ENCODE measurements around the gene TMIE.

TMIE gene

DNA sequence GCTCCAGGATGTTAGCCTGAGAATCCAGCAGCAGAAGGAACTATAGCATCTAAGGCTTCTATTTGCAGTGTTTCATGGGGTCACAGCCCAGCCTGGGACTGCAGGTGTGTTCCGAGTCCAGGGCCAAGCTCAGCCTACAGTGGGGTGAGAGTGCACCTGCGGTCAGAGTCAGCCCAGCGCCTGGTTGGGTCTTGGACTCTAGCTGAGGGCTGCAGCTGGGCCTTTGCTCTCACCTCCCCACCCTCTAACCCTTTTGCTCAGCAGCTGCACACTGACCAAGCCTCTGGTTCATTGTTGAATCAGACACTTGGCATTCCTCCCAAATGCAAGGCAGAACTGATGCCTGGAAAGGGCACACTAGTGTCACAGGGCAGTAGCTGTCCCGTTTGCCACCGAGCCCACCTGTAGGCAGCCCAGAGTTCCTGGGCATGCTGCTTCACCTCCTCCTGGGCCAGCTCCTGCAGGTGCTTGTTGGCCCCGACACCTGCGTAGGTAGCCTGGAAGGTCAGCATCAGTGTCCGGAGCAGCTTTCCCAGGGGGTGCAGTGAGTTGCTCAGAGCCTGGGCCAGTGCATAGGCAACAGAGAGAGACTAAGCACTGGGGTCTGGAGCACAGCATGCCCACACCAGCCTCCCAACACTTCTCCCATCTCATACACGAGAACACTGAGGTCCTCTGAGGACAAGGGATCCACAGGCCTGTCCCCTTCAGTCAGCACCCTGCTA lies 25.2 kb upstream of the TMIE start:
- TF ChIP-seq, protein P1, sequence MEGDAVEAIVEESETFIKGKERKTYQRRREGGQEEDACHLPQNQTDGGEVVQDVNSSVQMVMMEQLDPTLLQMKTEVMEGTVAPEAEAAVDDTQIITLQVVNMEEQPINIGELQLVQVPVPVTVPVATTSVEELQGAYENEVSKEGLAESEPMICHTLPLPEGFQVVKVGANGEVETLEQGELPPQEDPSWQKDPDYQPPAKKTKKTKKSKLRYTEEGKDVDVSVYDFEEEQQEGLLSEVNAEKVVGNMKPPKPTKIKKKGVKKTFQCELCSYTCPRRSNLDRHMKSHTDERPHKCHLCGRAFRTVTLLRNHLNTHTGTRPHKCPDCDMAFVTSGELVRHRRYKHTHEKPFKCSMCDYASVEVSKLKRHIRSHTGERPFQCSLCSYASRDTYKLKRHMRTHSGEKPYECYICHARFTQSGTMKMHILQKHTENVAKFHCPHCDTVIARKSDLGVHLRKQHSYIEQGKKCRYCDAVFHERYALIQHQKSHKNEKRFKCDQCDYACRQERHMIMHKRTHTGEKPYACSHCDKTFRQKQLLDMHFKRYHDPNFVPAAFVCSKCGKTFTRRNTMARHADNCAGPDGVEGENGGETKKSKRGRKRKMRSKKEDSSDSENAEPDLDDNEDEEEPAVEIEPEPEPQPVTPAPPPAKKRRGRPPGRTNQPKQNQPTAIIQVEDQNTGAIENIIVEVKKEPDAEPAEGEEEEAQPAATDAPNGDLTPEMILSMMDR (IDR thresholded peaks at IDR 0.05) = no peak

DNA sequence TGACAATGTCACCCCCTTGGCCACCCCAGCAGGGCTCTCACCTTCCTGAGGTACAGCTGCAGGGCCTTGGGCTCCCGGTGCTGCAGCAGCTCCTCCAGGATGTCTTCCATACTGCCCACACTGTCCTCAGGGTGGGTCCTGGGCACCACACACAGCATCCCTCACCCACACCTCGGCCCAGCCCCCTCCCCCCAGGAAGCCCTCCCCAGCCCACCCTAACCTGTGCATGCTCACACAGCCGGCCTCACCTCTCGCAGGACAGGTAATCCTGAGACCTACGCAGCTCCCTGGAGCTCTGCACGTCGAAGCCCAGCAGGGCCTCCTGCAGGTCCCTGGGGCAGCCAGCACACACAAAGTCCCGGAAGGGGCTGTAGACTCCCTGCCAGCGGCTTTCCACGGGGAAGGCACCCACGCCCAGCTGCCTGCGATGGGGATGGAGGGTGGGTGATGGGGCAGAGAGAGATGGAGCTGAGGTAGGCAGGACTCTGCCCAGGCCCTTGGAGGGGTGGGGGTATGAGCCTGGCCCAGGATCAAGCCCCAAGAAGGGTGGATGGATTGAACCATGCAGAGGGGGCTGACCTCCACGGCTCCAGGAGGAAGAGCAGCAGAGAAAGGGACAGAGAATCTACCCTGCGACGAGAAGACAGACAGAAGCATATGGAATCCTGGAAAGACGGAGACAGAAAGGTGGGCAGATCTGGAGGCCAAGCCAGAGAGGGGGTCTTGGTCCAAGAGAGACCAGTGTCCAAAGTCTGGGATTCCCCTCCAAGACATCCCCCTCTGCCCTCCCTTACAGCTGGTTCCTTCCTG lies 24.4 kb upstream of the TMIE start:
- TF ChIP-seq, protein P1 (IDR thresholded peaks at IDR 0.05) = no peak

DNA sequence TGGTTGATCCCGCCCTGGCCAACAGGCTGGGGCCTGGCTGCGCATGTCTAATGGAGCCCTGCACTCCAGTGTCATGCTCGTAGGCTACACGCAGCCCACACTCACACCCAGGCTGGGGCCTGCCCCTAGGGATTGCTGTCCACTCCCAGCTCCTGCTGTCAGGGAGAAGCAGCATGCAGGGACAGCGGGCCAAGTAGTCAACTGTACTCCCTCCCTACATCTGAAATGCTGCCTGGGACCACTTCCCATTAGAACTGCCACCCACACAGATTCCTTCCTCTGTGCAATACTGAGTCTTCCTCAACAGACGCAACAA lies 23.8 kb upstream of the TMIE start:
- TF ChIP-seq, protein P1 (IDR thresholded peaks at IDR 0.05) = no peak

DNA sequence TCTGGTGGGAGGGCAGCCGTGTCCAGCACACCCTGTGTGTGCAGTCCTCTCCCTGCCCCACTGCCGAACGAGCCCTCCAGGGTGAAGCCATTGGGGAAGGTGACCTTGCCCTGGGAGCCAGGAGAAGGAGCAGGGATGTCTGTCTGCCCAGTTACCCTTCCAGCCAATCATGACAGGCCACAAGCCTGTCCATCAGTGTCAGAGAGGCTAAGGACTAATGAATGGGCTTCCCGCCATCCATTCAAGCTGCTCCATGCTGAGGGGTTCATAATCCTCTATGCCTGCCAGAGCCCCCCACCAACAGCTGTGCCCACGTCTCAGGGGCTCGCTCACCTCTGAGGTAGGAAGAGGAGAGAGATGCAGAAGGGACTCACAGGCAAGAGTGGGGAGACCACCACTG lies 22.9 kb upstream of the TMIE start:
- TF ChIP-seq, protein P1 (IDR thresholded peaks at IDR 0.05) = no peak

DNA sequence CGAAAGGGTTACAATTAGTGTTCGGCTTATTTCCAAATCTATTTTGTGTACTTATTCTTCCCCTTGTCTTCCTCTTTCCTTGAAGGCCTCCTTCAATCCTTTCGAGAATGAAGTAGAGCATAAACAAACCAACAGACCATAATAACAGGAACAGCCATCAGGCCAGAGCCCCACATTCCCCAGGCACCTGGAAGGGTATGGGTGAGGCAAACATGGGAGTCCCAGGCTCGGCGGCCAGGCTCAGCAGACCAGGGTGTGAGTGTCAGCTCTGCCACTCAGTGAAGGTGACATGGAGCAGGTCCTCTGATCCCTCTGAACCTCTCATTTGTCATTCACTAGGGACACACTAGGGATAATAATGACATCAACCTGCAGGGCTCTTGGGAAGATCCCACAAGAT lies 21.5 kb upstream of the TMIE start:
- TF ChIP-seq, protein P1 (IDR thresholded peaks at IDR 0.05) = no peak

DNA sequence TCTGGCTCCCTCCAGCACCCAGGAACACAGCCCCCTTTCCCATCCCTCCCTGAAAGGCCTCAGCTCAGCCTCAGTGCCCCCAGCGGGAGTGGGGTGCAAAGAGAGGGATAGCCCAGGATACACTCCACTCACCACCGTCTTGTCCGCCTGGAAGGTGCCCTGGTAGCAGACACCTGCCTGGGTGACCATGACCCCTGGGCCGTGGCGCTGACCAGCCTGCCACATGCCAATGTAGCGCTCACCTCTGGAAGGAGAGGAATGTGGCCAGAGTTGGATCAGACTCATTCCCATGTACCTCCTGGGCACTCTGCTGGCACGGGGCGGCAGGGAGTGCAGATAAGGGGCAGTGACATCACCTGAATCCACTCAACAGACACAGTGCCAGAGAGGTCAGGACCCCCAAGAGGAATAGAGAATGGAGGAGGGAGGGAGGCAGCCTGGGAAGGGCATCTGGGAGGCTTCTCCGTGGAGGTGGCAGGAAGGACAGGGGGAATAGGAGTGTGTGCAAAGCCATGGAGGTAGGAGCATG lies 20.8 kb upstream of the TMIE start:
- TF ChIP-seq, protein P1 (IDR thresholded peaks at IDR 0.05) = no peak

DNA sequence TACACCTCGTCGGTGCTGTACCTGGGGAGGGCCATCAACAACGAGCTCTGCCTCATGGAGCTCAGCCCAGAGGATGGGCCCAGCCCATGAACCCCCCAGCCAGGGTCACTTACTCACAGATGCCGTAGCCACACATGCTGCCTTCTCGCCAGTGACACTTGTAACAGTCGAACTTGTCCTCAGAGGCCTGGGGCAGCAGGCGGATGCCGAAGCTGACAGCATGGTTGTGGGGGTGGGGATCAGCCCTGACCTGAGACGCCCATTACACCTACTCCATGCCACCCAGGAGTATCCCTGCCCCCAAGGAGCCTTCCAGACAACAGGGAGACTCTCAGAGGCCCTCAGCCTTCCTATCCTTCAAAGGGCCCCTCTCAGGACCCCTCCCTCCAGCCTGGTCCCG lies 19.8 kb upstream of the TMIE start:
- TF ChIP-seq, protein P1 (IDR thresholded peaks at IDR 0.05) = no peak
